GM18507 (cell line): Measurements from ENCODE around the gene HIGD1A.

Source experiments
- DNase-seq: peaks from one replicate; pipeline ENCODE4 v3.0.0; 2011; ENCODE audit warnings: low read depth; ENCODE audit not compliant: insufficient read length; ENCODE audit errors: extremely low spot score
- FAIRE-seq: peaks from 2 replicates; lab custom pipeline; 2011; peaks lifted over from hg19 to GRCh38; lab: Jason Lieb, UNC

Gene HIGD1A

GRCh38 chr3:42804106-42804830 is at the start of gene HIGD1A:
Gene HIGD1A (minus strand): TSS chr3:42804490. CDS start chr3:42794253, 10,237 bp downstream.
- DNase-seq: peak; percentile 97
- FAIRE-seq: peak; percentile 97

- FAIRE-seq: no peak
- DNase-seq: no peak
Observed at GRCh38 chr3:42853739-42854302, 49.5 kb upstream of the HIGD1A start.

- no peak for DNase-seq
- FAIRE-seq: no peak
Observed at GRCh38 chr3:42853056-42853455, 48.8 kb upstream of the HIGD1A start.

GRCh38 chr3:42852441-42852840 is 48.2 kb upstream of the HIGD1A start:
- FAIRE-seq (no peak), DNase-seq (no peak)

- DNase-seq: no peak
- no peak for FAIRE-seq
Observed at GRCh38 chr3:42851228-42851834, 47.0 kb upstream of the HIGD1A start.

- DNase-seq: no peak
- no peak for FAIRE-seq
Observed at GRCh38 chr3:42850263-42850662, 46.0 kb upstream of the HIGD1A start.

- FAIRE-seq (no peak), DNase-seq (no peak)
Observed at GRCh38 chr3:42849017-42849416, 44.7 kb upstream of the HIGD1A start.

GRCh38 chr3:42847731-42848130 is 43.4 kb upstream of the HIGD1A start:
- FAIRE-seq (no peak), DNase-seq (no peak)

- FAIRE-seq (peak; percentile 65), DNase-seq (peak; percentile 30)
Observed at GRCh38 chr3:42846685-42847522, 42.6 kb upstream of the HIGD1A start.

- FAIRE-seq: no peak
- DNase-seq: no peak
Observed at GRCh38 chr3:42844815-42845214, 40.5 kb upstream of the HIGD1A start.

GRCh38 chr3:42844412-42844713 is 40.1 kb upstream of the HIGD1A start:
- DNase-seq (no peak), FAIRE-seq (no peak)

GRCh38 chr3:42843713-42844411 is 39.6 kb upstream of the HIGD1A start:
- no peak for DNase-seq
- FAIRE-seq: no peak

GRCh38 chr3:42841332-42841731 is 37.0 kb upstream of the HIGD1A start:
- DNase-seq (no peak), FAIRE-seq (no peak)

GRCh38 chr3:42839616-42840015 is 35.3 kb upstream of the HIGD1A start:
- peak; percentile 82 for FAIRE-seq
- DNase-seq: peak; percentile 49

GRCh38 chr3:42838571-42838970 is 34.3 kb upstream of the HIGD1A start:
- DNase-seq (no peak), FAIRE-seq (no peak)

- no peak for DNase-seq
- no peak for FAIRE-seq
Observed at GRCh38 chr3:42836150-42837123, 32.1 kb upstream of the HIGD1A start.

GRCh38 chr3:42831321-42831713 is 27.0 kb upstream of the HIGD1A start:
- peak; percentile 36 for DNase-seq
- FAIRE-seq: peak; percentile 75

- DNase-seq (no peak), FAIRE-seq (no peak)
Observed at GRCh38 chr3:42830437-42831320, 26.4 kb upstream of the HIGD1A start.
